Measurements from ENCODE around the gene CMC2.

CMC2 gene

DNA sequence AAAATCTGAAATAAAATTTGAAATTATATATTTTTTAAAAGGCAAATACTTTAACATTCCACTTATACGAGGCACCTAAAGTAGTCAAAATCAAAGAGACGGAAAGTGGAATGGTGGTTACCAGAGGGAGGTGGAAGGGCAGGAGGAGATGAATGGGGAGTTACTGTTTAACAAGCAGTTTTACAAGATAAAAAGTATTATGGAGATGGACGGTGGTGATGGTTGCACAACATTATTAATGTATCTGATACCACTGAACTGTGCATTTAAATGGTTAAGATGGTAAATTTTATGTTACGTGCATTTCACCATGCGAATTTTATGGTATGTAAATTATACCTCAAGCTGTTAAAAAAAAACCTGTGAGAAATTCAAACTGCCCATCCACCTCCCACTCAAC is 5.4 kb downstream of the CMC2 start:
- DNase-seq, result no peak

GRCh38 chr16:81000873-81001272 is 5.8 kb downstream of the CMC2 start:
- DNase-seq, result no peak

DNA sequence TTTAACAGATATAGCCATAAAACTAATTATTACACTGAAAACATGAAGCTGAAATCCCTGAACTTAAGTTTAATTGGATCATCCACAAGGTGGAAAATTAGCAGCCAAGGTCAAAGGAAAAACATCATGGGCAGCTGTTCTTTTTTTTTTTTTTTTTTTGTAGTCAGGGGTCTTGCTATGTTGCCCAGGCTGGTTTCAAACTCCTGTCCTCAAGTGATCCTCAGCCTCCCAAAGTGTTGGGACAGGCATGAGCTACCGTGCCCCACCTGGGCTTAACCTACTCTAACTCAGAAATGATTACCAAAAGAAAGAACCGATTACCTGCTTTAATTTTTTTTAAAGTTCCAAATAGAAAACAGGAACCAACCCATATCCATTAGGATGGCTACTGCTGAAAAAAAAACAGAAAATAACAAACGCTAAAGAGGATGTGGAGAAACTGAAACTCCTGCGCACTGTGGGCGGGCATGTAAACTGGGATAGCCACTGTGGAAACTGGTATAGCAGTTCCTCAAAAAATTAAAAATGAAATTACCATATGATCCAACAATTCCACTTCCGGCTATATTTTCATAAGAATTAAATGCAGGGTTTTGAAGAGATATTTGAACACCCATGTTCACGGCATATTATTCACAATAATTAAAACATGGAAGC is 8.6 kb downstream of the CMC2 start:
- no peak for DNase-seq

GRCh38 chr16:80997139-80997798 is 9.4 kb downstream of the CMC2 start:
- no peak for DNase-seq

GRCh38 chr16:80996688-80997138 is 10.0 kb downstream of the CMC2 start:
- DNase-seq, result peak in 2 of 3 experiments; percentile 8 to 80

- no peak for DNase-seq
Observed at GRCh38 chr16:80994451-80994850, 12.2 kb downstream of the CMC2 start.

GRCh38 chr16:80993834-80994233 is 12.9 kb downstream of the CMC2 start:
- peak in 1 of 3 experiments; percentile 18 for DNase-seq

GRCh38 chr16:80993307-80993706 is 13.4 kb downstream of the CMC2 start:
- no peak for DNase-seq

GRCh38 chr16:80992676-80993293 is 13.9 kb downstream of the CMC2 start:
- no peak for DNase-seq

DNA sequence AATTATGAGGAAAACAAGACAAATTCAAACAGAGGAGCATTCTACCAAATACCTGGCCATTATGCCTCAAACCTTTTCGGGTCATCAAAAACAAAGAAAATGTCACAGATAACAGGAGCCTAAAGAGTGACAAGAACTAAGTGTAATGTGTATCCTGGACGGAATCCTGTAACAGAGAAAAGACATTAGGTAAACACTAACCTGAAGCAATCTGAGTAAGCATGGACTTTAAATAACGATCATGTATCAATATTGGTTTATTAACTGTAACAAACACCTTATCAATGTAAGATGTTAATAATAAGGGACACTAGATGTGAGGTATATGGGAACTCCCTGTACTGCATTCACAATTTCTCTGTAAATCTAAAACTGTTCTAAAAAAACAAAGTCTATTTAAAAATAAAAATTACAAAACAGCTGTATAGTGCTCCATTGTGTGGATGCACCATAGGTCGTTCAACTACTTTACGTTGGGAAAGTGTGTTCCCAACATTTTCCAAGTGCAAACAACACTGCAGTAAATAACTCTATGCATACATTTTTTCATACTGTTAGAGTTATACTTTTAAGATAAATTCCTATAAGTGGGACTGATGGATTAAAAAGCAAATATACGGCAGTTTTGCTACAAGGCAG is 14.8 kb downstream of the CMC2 start:
- no peak for DNase-seq

DNA sequence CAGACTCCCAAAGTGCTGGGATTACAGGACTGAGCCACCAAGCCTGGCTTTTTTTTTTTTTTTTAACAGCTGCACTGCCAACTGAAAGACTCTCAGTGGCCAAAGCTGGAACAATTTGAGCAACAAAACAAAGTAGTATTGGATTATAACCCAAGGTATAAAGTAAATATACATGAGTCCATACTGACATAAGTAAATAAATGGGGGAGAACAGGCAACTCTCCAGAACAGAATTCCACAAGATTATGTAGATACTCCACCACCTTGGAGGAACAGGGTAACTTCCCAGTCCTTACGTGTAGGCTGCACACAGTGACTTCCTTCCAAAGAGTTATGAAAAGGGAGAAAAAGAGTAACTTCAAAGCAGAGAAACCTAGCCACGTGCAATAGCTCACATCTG is 15.7 kb downstream of the CMC2 start:
- DNase-seq, result no peak

DNA sequence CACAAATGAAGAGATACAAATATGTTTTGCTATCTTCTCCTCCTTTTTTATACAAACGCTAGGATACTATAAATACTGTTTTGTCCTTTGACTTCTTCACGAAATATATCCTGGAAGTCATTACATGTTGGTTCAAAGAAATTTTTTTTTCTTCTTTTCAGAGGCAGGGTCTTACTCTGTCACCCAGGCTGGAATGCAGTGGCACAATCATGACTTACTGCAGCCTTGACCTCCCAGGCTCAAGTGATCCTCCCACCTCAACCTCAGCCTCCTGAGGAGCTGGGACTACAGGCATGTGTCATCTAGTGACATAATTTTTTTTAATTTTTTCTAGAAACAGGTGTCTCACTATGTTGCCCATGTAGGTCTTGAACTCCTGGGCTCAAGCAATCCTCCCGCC is 16.1 kb downstream of the CMC2 start:
- DNase-seq, result no peak

DNA sequence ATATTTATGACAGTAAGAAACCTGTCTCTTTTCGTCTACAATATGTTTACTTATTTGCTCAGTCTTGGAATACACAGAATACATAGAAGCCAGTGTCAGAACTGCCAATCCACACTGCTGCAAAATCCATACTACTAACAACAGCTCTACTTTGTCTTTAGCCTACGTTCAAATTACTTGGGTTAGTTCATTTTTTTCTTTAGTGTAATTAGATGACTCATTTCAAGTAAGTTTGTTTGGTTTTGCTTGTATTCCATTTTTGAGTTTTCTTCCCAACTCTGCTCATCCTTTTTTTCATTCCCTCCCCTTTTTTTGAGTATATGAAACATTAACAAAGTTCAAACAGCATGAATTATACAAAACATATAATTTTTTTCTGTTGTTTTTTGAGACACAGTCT is 16.9 kb downstream of the CMC2 start:
- no peak for DNase-seq

DNA sequence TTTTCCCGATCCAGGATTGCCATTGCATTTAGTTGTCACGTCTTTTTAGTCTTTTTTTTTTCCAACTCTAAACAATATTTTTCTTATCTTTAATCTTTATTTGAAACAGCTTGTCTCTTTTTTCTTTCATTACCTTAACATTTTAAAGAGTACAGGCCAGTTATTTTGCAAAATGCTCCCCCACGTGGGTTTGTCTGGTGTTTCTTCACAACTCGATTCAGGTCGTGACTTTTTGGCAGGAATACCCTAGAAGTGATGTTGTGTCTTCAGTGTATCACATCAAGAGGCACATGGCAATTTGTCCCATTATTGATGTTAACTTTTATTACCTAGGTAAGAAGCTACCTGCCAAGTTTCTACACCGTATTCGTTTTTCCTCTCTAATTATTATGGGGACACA is 17.9 kb downstream of the CMC2 start:
- no peak for DNase-seq

DNA sequence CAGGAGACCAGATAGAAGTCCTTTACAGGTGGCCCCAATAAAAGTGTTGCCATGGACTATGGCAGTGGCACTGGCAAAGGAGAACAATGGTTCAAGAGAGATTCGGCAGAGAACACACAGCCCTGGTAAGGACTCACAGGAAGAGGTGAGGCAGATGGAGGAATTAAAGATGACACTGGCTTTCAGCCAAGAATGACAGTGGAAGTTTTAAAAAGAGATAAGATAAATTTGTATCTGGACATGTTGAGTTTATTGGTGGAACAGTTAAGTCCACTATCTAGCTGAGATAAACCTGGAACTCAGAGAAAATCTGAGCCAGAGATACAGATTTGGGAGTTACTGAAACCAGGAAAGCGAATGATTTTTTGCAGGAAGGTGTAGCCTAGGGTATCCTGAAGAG is 20.1 kb downstream of the CMC2 start:
- no peak for DNase-seq

GRCh38 chr16:80985611-80986010 is 21.1 kb downstream of the CMC2 start:
- DNase-seq, result no peak

DNA sequence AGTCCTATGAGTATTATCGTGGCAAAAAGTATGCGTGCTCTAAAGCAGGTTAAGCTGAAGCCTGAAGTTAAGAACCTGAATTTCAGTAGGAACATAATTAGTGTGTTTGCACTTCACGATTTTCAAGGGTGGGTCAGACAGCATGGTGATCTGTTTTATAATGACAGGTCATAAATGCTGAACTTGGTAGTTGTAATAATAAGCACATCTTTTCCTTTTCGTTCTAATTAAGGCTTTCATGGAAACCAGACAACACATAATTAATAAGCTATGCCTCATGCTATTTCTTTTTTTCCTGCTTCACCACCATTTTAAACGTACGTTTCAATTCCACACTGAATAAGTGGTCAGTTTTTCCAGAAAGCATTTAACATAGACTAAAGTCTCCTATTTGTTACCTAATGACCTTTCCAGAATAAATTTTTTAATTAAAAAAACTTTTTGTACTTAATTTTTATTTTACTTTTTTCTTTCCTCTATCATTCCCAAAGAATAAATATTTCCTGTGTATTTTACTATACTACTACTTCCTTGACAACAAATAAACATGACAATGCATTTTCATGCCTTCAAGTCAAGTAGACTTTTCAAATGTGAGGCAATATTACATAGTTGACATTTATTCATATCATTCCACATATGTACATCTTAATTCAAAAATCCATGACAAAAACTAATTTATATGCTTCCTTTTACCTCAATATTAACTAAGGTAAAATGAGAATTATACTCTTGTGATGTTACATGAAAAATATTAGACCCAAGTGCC is 22.4 kb downstream of the CMC2 start:
- peak in 2 of 3 experiments; percentile 39 to 78 for DNase-seq

DNA sequence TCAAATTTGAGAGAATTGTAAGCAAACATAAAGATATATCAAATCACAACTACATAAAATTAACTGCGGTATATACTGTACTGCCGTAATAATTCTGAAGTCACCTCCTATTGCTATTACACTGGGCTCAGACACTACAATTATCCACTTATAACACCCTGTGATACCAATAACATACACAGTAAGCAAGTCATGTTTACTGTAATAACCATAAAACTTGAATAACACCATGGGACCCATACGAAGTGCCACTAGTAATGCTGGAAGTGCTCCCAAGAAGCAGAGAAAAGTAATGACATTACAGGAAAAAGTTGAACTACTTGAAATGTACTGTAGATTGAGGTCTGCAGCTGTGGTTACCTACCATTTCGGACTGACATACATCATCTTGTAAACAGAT is 24.0 kb downstream of the CMC2 start:
- DNase-seq, result peak in 2 of 3 experiments; percentile 20 to 83

- DNase-seq, result no peak
Observed at GRCh38 chr16:80981103-80981502, 25.6 kb downstream of the CMC2 start.

GRCh38 chr16:80976946-80977345 is 29.7 kb downstream of the CMC2 start:
- no peak for DNase-seq

GRCh38 chr16:80974649-80975376 is 31.9 kb downstream of the CMC2 start:
- DNase-seq, result peak in 1 of 3 experiments; percentile 14

- no peak for DNase-seq
Observed at GRCh38 chr16:80973991-80974390, 32.7 kb downstream of the CMC2 start.
